Suprapubic skin (tissue), 4 donors: ENCODE measurements around the gene THUMPD3. TPM values are rescaled to one million over a fixed set of nuclear protein-coding genes. Genes with fewer than 3 reads are reported as not detected.

ENCODE experiments used
- DNase-seq, 2 donors: peaks; one replicate each; pipeline ENCODE4 v3.0.0-alpha.2; 2019; ENCODE audit warnings: low spot score in 2 of 2
- H3K27ac ChIP-seq: fragments of 200-600 bp; sonication (generic); one replicate; pipeline ENCODE4 v1.5.1; 2019
- H3K27me3 ChIP-seq: fragments of 200-600 bp; sonication (generic); one replicate; pipeline ENCODE4 v1.5.1; 2019
- H3K36me3 ChIP-seq: fragments of 200-600 bp; sonication (generic); one replicate; pipeline ENCODE4 v1.5.1; 2019
- H3K4me1 ChIP-seq: fragments of 200-600 bp; sonication (generic); one replicate; pipeline ENCODE4 v1.5.1; 2019
- H3K4me3 ChIP-seq: fragments of 200-600 bp; sonication (generic); one replicate; pipeline ENCODE4 v1.5.1; 2019; ENCODE audit warnings: mild to moderate bottlenecking
- H3K9me3 ChIP-seq: fragments of 200-600 bp; sonication (generic); one replicate; pipeline ENCODE4 v1.5.1; 2019
- EP300 ChIP-seq: sonication (generic); formaldehyde crosslinking; IDR thresholded peaks from one replicate; pipeline ENCODE4 v1.6.1; 2017; ENCODE audit warnings: antibody characterized with exemption
- POLR2A ChIP-seq, 2 donors: fragments of 450-650 bp; IDR thresholded peaks; one replicate each; pipeline ENCODE4 v1.6.1; 2017; ENCODE audit warnings: antibody characterized with exemption in 2 of 2, mild to moderate bottlenecking in 2 of 2, moderate library complexity in 2 of 2
- POLR2AphosphoS5 ChIP-seq, 3 donors: sonication (generic); formaldehyde crosslinking; IDR thresholded peaks; one replicate each; pipeline ENCODE4 v1.6.1; 2017; ENCODE audit warnings: antibody characterized with exemption in 3 of 3
- WGBS: methylation state at CpG from one replicate; pipeline ENCODE4 v1.1.5; 2018; 5-methylcytosine and 5-hydroxymethylcytosine counted together
- total RNA-seq, 4 donors: library from RNA; depleted of rRNA; stranded (reverse); fragments of >200 nt; gene quantifications; one replicate each; pipeline ENCODE4 v1.1.0, GENCODE V29; 2016
- TF ChIP-seq, protein P1 (sequence below), 2 donors: fragments of 200-600 bp in 1 of 2; fragments of 450-650 bp in 1 of 2; sonication (generic) in 1 of 2; IDR thresholded peaks; one replicate each; pipeline ENCODE4 v1.5.1; 2016 to 2019; ENCODE audit warnings: antibody characterized with exemption in 2 of 2, mild to moderate bottlenecking in 1 of 2, moderate library complexity in 1 of 2

The THUMPD3 gene
- total RNA-seq, 4 donors from 2014 or later = 14.2 to 39.0 (median 27.5) TPM

GRCh38 chr3:9347081-9347480, 15.8 kb upstream of the THUMPD3 start:
- Histone ChIP-seq H3K9me3 (no peaks in the 10 kb centered on the region), H3K4me1 (no peaks in the 10 kb centered on the region), H3K27ac (no peak overlapping the region), H3K36me3 (no peaks in the 10 kb centered on the region), H3K4me3 (no peak overlapping the region), H3K27me3 (no peaks in the 10 kb centered on the region)
- TF ChIP-seq EP300 (no peak), POLR2A (IDR thresholded peaks at IDR 0.05) (no peak), POLR2AphosphoS5 (IDR thresholded peaks at IDR 0.05) (no peak)
- TF ChIP-seq, protein P1, sequence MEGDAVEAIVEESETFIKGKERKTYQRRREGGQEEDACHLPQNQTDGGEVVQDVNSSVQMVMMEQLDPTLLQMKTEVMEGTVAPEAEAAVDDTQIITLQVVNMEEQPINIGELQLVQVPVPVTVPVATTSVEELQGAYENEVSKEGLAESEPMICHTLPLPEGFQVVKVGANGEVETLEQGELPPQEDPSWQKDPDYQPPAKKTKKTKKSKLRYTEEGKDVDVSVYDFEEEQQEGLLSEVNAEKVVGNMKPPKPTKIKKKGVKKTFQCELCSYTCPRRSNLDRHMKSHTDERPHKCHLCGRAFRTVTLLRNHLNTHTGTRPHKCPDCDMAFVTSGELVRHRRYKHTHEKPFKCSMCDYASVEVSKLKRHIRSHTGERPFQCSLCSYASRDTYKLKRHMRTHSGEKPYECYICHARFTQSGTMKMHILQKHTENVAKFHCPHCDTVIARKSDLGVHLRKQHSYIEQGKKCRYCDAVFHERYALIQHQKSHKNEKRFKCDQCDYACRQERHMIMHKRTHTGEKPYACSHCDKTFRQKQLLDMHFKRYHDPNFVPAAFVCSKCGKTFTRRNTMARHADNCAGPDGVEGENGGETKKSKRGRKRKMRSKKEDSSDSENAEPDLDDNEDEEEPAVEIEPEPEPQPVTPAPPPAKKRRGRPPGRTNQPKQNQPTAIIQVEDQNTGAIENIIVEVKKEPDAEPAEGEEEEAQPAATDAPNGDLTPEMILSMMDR (IDR thresholded peaks at IDR 0.05) = no peak
- WGBS = 81% methylated on average over 5 of the region's 5 CpGs
- no peak for DNase-seq

DNA sequence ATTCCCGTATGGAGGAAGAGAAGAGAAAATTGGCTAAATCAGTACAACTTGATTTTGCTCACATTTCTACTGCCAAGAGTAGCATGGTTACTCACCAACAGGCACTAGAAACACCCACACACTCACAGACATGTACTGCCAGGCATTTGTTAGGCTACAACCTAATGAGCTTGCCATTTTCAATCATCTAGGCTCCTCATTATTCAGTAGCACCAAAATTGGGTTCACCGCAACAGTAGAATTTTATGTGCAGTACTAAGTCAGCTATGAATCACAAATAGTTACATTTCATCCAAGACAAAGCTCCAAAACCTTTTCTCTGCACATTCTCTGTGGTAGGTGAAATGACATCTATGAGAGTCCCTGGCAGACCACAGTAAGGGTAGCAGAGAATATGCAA, 15.0 kb upstream of the THUMPD3 start:
- no peak for DNase-seq
- TF ChIP-seq EP300 = no peak
- TF ChIP-seq POLR2A (IDR thresholded peaks at IDR 0.05) = no peak
- TF ChIP-seq POLR2AphosphoS5 (IDR thresholded peaks at IDR 0.05) = no peak
- TF ChIP-seq, protein P1 (IDR thresholded peaks at IDR 0.05) = no peak
- Histone ChIP-seq H3K4me3 (no peak overlapping the region), H3K27me3 (no peaks in the 10 kb centered on the region), H3K36me3 (no peaks in the 10 kb centered on the region), H3K27ac (no peak overlapping the region), H3K4me1 (no peaks in the 10 kb centered on the region), H3K9me3 (no peaks in the 10 kb centered on the region)
- 43% methylated on average over 2 of the region's 2 CpGs for WGBS

DNA sequence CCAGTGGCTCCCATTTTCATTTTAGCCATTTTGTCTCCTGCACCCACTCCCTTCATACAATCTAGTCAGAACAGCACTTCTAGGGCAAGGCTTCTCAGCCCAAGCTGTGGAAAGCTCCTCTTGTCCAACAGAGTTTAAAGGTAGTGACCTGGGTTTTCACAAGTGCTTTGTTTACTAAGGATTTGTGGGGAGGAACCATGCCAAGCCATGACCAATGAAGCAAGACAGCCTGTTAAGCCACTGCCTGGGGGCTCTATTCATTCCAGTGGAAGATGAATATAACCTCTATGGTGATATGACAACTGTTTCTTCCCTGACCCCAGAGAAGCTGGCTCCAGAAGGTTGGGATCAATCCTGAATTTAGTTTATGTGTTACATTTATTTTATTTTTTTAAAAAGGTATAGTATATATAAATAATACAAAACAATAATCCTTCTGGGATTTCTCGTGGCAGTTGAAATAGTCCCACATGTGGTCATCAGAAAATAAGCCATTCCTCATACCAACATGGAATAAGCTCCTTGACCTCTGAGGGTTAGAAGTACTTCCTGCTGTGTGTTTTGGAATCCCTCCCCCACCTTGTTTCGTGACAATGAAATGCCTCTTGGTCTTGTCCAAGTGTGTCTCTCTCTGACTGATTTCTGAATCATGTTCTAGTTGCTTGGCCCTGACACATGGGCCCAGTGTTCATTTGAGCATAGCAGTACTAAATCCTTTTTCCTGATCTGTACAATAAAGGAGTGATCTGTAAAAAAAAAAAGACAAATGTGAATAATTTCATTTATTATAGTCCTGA, 13.3 kb upstream of the THUMPD3 start:
- H3K36me3 ChIP-seq = no peaks in the 10 kb centered on the region
- TF ChIP-seq, protein P1 (IDR thresholded peaks at IDR 0.05) = no peak
- TF ChIP-seq EP300 (no peak), POLR2AphosphoS5 (IDR thresholded peaks at IDR 0.05) (no peak)
- no peaks in the 10 kb centered on the region for H3K27me3 ChIP-seq
- no peak overlapping the region for H3K4me3 ChIP-seq
- no peaks in the 10 kb centered on the region for H3K9me3 ChIP-seq
- no peak overlapping the region for H3K27ac ChIP-seq
- WGBS = 54% methylated on average over 2 of the region's 2 CpGs
- DNase-seq = no peak
- peaks cover 7% of the 10 kb centered on the region for H3K4me1 ChIP-seq

GRCh38 chr3:9351709-9352126, 11.1 kb upstream of the THUMPD3 start:
- Histone ChIP-seq H3K9me3 (no peaks in the 10 kb centered on the region), H3K36me3 (no peaks in the 10 kb centered on the region), H3K27me3 (no peaks in the 10 kb centered on the region), H3K4me3 (no peak overlapping the region), H3K4me1 (peaks cover 7% of the 10 kb centered on the region), H3K27ac (no peak overlapping the region)
- DNase-seq = no peak
- 38% methylated on average over 3 of the region's 3 CpGs for WGBS
- TF ChIP-seq EP300 (no peak), POLR2A (IDR thresholded peaks at IDR 0.05) (no peak), POLR2AphosphoS5 (IDR thresholded peaks at IDR 0.05) (no peak)
- TF ChIP-seq, protein P1 (IDR thresholded peaks at IDR 0.05) = no peak

GRCh38 chr3:9352917-9353752, 9.7 kb upstream of the THUMPD3 start:
- no peak for TF ChIP-seq POLR2A (IDR thresholded peaks at IDR 0.05)
- TF ChIP-seq, protein P1 (IDR thresholded peaks at IDR 0.05) = peak; percentile 86 to 87
- TF ChIP-seq POLR2AphosphoS5 (IDR thresholded peaks at IDR 0.05) = no peak
- TF ChIP-seq EP300 = no peak
- peaks cover 7% of the 10 kb centered on the region for H3K4me1 ChIP-seq
- WGBS = 28% methylated on average over 7 of the region's 7 CpGs
- no peaks in the 10 kb centered on the region for H3K36me3 ChIP-seq
- DNase-seq = no peak
- no peaks in the 10 kb centered on the region for H3K9me3 ChIP-seq
- no peak overlapping the region for H3K27ac ChIP-seq
- no peaks in the 10 kb centered on the region for H3K27me3 ChIP-seq
- no peak overlapping the region for H3K4me3 ChIP-seq
